T-helper 1 cell (primary cell): ENCODE data around the gene PSMD1.
"Not testable (repeated sequence)": the region's sequence is repeated elsewhere in the genome, so short reads cannot be mapped to it uniquely, and the experiment has no call there.

Source experiments
- DNase-seq, 5 donors: peaks; one replicate each; pipeline ENCODE4 v3.0.0-alpha.2; 2012 to 2020

The PSMD1 gene

GRCh38 chr2:231117922-231118613 lies 61.4 kb downstream of the PSMD1 start:
- no peak for DNase-seq

- no peak for DNase-seq
Observed at GRCh38 chr2:231118614-231118942, 61.9 kb downstream of the PSMD1 start.

GRCh38 chr2:231123362-231123898 lies 66.8 kb downstream of the PSMD1 start:
- peak in 1 of 5 donors; percentile 5 for DNase-seq

- peak in 1 of 5 donors; percentile 62 for DNase-seq
Observed at GRCh38 chr2:231124838-231125568, 68.3 kb downstream of the PSMD1 start, which contains the start of gene HTR2B. HTR2B (minus strand) TSS chr2:231125042; CDS start chr2:231123764, 1,278 bp downstream.

GRCh38 chr2:231126123-231126522 lies 69.5 kb downstream of the PSMD1 start:
- no peak for DNase-seq

- DNase-seq, result no peak
Observed at GRCh38 chr2:231127480-231127879, 70.8 kb downstream of the PSMD1 start.

- DNase-seq, result no peak
Observed at GRCh38 chr2:231127936-231128335, 71.3 kb downstream of the PSMD1 start.

- DNase-seq, result no peak
Observed at GRCh38 chr2:231128541-231128940, 71.9 kb downstream of the PSMD1 start.

GRCh38 chr2:231129216-231129615 lies 72.5 kb downstream of the PSMD1 start:
- no peak for DNase-seq

- DNase-seq, result no peak
Observed at GRCh38 chr2:231130336-231131056, 73.8 kb downstream of the PSMD1 start.

- no peak for DNase-seq
Observed at GRCh38 chr2:231132129-231132528, 75.5 kb downstream of the PSMD1 start.

GRCh38 chr2:231133365-231134099 lies 76.9 kb downstream of the PSMD1 start:
- DNase-seq, result no peak

GRCh38 chr2:231134910-231135655 lies 78.4 kb downstream of the PSMD1 start:
- no peak for DNase-seq

- DNase-seq, result no peak
Observed at GRCh38 chr2:231138699-231139098, 82.0 kb downstream of the PSMD1 start.

- DNase-seq, result no peak
Observed at GRCh38 chr2:231139796-231140195, 83.1 kb downstream of the PSMD1 start.

GRCh38 chr2:231140808-231141207 lies 84.1 kb downstream of the PSMD1 start:
- not testable (repeated sequence) for DNase-seq

GRCh38 chr2:231144896-231145295 lies 88.2 kb downstream of the PSMD1 start:
- DNase-seq, result no peak

GRCh38 chr2:231146665-231147064 lies 90.0 kb downstream of the PSMD1 start:
- DNase-seq, result no peak

- DNase-seq, result no peak
Observed at GRCh38 chr2:231152800-231153557, 96.3 kb downstream of the PSMD1 start.

- no peak for DNase-seq
Observed at GRCh38 chr2:231159306-231159705, 102.6 kb downstream of the PSMD1 start.

- DNase-seq, result no peak
Observed at GRCh38 chr2:231160701-231161100, 104.0 kb downstream of the PSMD1 start.
